GM19240 (cell line): ENCODE data around the gene TXNDC5.
"Not testable (repeated sequence)": the region's sequence is repeated elsewhere in the genome, so short reads cannot be mapped to it uniquely, and the experiment has no call there.

Source experiments
- DNase-seq: peaks from one replicate; pipeline ENCODE4 v3.0.0; 2011; ENCODE audit warnings: low spot score; ENCODE audit not compliant: insufficient read length

Gene TXNDC5

GRCh38 chr6:7914991-7915789 is 4.6 kb upstream of the TXNDC5 start:
- DNase-seq = no peak

- DNase-seq = no peak
Measured at GRCh38 chr6:7914311-7914710, 3.7 kb upstream of the TXNDC5 start.

- DNase-seq = no peak
Measured at GRCh38 chr6:7912736-7913517, 2.3 kb upstream of the TXNDC5 start.

GRCh38 chr6:7912024-7912423 is 1.4 kb upstream of the TXNDC5 start:
- DNase-seq = no peak

- no peak for DNase-seq
Measured at GRCh38 chr6:7911345-7911725, 747 bp upstream of the TXNDC5 start.

- DNase-seq = no peak
Measured at GRCh38 chr6:7910298-7910653, 312 bp downstream of the TXNDC5 start.

- DNase-seq = no peak
Measured at GRCh38 chr6:7909323-7910276, 988 bp downstream of the TXNDC5 start.

- no peak for DNase-seq
Measured at GRCh38 chr6:7907159-7907558, 3.4 kb downstream of the TXNDC5 start.

GRCh38 chr6:7906741-7907140 is 3.8 kb downstream of the TXNDC5 start:
- DNase-seq = no peak

GRCh38 chr6:7905416-7905815 is 5.2 kb downstream of the TXNDC5 start:
- DNase-seq = no peak

GRCh38 chr6:7904654-7905319 is 5.8 kb downstream of the TXNDC5 start:
- DNase-seq = no peak

- DNase-seq = no peak
Measured at GRCh38 chr6:7903673-7904072, 6.9 kb downstream of the TXNDC5 start.

- no peak for DNase-seq
Measured at GRCh38 chr6:7902867-7903266, 7.7 kb downstream of the TXNDC5 start.

GRCh38 chr6:7902221-7902620 is 8.4 kb downstream of the TXNDC5 start:
- no peak for DNase-seq

- no peak for DNase-seq
Measured at GRCh38 chr6:7901780-7902179, 8.8 kb downstream of the TXNDC5 start.

- no peak for DNase-seq
Measured at GRCh38 chr6:7901056-7901455, 9.5 kb downstream of the TXNDC5 start.

- DNase-seq = no peak
Measured at GRCh38 chr6:7900621-7901020, 10.0 kb downstream of the TXNDC5 start.

GRCh38 chr6:7899889-7900213 is 10.7 kb downstream of the TXNDC5 start:
- no peak for DNase-seq

- no peak for DNase-seq
Measured at GRCh38 chr6:7899101-7899888, 11.3 kb downstream of the TXNDC5 start.

GRCh38 chr6:7898193-7898586 is 12.4 kb downstream of the TXNDC5 start:
- not testable (repeated sequence) for DNase-seq
